ENCODE measurements around the gene HOXB2.

The HOXB2 gene

GRCh38 chr17:48579471-48579759 is 34.5 kb upstream of the HOXB2 start:
- no peak overlapping the region for H3K4me3 ChIP-seq (ENCODE audit: low read depth, low read length)

DNA sequence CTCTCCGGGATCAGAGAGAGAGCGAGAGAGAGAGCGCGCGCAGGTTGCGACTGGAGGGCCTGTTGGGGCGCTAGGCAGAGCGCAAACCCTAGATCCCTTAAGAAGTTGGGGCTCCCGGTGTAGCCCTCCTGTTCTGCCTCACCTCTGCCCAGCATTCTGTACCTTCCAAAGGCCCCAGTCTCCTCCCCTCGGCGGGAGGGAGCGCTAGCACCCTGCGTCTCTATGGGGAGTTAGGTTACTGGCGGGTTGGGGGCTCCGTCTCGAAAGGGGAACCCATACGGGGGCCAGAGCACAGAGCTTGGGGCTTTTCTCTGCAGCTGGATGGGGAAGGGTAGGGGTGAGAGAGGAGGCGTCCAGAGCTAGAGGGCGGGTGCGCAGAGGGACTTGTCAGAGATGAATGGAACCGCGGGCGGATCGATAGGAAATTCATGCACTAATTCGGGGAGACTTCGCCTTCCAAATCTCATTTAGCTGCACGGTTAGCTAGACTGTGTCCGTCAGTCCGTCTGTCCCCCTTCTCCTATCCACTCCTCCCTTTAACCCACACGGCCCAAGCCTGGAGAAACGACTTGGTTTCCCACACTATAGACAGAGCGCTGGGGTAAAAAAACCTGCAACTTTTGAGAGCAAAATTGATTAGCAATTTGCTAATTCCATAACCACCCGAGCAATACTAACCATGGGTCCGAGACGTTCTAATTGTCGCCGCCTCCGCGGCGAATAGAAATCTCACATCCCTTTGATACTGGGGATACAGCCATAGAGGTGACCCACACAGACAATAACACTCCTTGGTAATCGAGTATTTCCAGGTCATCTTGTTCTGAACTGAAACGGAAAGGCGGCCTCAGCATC is 33.9 kb upstream of the HOXB2 start:
- H3K4me3 ChIP-seq (ENCODE audit: low read depth, low read length), result no peak overlapping the region

DNA sequence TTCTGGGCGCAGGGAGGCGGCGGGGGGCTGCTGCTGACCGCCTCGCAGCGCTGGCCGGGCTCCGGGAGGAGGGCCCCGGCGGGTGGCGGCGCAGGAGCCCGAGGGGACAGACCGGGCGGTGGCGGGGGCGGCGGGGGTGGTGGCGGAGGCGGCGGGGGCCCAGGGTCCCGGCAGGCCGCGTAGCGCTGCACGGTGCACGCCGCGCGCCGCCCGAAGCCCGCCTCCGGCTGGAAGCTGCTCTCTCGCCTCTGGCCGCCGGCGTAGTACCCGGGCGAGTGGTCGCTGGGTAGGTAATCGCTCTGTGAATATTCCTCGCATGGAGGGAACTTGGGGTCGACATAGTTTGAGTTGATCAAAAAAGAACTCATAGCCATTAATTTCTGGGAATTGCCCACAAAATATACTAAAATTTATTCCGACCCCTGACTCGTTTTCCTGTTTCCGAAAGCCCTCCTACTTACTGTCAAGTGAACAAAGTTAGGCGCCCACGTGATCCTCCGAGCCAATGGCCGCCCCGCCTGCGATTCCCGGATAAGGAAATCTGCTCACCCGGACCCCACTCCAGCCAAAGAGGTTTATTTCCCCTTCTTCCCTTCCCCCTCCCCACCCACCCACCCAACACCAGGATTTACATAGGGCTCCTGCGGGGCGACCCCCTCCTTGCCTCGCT is 33.2 kb upstream of the HOXB2 start, which contains the start of gene HOXB4:
Gene HOXB4 (minus strand): TSS at position 405 of the 670 bp plus-strand sequence. CDS start 31 bp downstream, at position 374.
- no peak within 1 kb of the TSS for H3K4me3 ChIP-seq (ENCODE audit: low read depth, low read length)

DNA sequence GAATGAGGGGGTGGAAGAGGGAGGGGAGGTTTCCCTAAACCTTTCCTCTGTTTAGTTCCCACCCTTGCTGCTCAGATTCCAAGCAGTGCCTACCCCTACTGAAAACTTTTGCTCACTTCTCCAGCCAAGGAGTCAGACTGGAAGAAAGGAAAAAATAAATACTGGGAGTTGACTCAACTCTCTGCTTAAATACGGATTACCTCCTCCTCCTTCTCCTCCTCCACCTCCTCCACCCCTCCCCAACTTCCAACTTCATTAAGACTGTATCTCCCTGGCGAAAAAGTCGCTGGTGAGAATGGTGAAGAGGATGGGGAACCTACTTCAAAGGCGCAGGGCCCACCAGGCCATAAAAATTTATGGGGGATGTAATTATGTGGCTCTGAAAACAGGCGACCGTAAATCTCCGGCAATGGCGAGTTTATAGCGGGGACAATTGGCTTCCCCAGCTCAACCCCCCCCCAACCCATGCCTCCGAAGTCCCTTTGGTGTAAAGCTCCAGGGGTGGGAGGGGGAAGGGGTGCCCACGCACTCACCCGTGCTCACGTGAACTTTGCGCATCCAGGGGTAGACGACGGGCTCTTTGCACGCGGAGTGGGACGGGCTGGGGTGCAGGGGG is 32.5 kb upstream of the HOXB2 start:
- H3K4me3 ChIP-seq (ENCODE audit: low read depth, low read length), result no peak overlapping the region

DNA sequence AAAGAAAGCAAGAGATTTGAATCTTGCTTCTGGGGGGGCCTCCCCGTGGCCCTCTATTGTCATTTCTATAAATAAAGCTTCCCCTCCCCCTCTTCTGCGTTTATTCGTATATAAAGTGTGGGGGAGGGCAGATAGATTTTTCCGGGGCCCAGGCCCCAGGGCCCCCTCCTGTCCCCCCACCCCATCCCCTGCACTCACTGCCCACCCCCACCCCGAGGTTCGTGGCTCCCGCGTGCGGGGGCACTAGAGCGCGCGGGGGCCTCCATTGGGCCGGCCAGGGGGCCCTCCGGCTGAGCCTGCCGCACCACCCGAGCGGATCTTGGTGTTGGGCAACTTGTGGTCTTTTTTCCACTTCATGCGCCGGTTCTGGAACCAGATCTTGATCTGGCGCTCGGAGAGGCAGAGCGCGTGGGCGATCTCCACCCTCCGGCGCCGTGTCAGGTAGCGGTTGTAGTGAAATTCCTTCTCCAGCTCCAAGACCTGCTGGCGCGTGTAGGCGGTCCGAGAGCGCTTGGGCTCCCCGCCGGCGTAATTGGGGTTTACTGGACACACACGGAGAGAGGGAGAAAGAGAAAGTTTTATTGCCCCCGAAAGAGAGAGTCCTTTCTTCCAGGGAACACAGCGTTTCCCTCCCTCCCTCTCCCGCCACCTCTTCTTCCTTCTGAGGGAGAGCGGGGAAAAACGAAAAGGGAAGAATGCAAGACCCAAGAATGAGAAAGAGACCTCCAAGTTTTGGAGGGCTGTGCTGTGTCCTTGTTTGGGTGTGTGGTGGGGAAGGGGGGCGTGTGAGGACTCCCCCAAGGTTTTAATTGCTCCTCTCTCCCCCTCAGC is 31.8 kb upstream of the HOXB2 start:
- H3K4me3 ChIP-seq (ENCODE audit: low read depth, low read length), result no peak overlapping the region

GRCh38 chr17:48575673-48576478 is 31.0 kb upstream of the HOXB2 start:
- H3K4me3 ChIP-seq (ENCODE audit: low read depth, low read length), result no peak overlapping the region

DNA sequence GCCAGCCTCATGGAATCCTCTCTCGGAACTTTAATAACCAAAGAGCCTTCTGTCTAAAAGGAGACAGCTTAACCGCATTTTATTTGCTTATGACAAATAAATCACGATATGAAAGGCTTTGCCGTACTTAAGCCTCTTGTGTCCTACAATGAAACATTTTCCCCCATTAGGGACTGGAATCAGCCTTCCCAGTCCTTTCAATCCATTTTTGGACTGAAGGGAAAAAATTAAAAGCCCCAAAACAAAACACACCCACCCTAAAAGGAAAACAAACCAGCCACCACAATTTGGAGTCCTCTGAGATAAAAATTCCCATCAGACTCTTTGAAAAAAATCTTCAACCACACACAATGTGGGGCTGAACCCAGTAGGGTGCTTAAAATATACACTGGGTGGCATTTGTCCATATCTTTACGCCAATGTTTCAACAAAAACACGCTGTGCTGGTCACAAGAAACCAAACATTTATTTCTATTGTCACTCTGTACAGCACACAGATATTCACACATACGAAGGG is 30.2 kb upstream of the HOXB2 start:
- H3K4me3 ChIP-seq (ENCODE audit: low read depth, low read length), result no peak overlapping the region

- H3K4me3 ChIP-seq (ENCODE audit: low read depth, low read length), result no peak overlapping the region
These were observed 29.7 kb upstream of the HOXB2 start for GRCh38 chr17:48574505-48575065.

GRCh38 chr17:48571826-48572417 is 27.0 kb upstream of the HOXB2 start:
- no peak overlapping the region for H3K4me3 ChIP-seq (ENCODE audit: low read depth, low read length)

DNA sequence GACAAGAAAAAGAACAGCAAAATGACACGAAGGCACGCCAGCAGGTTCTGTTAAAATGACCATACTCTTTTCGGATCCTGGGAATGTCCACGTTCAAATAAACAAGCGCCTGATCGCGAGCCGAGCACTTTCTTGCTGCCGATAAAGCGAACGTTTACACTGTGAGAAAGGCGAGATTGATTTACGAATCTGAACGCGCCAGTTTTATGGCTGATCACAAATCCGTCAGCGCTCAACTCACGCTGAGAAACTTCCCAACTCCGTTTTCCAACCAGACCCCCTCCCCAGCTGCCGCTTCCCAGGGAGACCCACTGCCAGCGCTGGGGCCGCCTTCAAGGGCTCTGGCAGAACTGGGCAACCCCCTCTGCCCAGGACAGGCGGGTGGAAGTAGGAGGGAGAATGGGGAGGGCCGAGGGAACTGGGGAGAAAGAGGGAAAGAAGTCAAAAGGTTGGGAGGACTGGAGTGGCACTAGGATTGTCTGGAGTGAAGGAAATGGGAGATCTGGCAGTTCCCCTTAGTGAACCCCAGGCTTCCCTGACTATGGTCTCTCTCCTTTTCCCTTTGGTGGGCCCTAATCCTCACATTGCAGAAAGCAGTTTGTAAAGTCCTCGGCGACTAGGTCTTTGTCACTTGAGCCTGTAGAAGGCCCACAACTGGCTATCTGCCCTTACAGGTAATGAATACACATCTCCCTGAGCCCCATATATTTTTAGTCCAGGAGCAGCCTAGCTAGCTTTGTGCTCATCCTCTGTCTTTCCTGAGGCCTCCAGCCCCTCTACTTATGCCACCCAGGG is 26.3 kb upstream of the HOXB2 start:
- no peak overlapping the region for H3K4me3 ChIP-seq (ENCODE audit: low read depth, low read length)

DNA sequence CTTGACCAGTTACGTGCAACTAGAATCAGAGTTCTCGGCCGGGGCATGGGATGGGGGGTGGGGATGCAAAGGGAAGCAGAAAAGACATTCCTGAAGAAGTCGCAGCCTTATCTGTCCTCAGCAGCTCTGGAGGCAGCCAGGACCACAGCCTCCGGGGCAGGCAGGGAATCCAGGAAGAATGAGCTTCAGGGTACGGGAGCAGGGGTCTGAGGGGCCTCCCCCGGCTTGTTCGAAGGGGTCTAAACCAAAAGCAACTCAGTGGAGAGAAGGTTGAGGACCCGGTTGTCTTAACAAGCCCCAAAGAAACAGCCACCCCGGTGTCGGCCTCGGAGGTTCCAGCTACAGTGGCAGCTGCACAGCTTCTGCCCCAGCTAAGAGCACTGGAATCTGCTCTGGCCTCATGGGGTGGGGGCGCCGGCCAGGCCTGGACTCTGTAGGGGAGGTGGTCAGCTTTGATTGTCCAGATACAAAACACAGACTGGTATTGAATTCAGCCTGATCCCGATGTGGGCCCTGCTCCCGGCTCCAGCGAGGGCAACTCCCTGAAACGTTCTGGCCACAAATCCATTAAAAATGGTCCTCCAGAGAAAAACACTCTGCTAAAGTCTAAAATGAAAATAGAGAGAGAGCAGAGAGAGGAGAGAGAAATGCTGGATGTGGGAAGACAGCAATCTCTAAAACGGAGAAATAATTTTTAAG is 25.6 kb upstream of the HOXB2 start:
- no peak overlapping the region for H3K4me3 ChIP-seq (ENCODE audit: low read depth, low read length)

DNA sequence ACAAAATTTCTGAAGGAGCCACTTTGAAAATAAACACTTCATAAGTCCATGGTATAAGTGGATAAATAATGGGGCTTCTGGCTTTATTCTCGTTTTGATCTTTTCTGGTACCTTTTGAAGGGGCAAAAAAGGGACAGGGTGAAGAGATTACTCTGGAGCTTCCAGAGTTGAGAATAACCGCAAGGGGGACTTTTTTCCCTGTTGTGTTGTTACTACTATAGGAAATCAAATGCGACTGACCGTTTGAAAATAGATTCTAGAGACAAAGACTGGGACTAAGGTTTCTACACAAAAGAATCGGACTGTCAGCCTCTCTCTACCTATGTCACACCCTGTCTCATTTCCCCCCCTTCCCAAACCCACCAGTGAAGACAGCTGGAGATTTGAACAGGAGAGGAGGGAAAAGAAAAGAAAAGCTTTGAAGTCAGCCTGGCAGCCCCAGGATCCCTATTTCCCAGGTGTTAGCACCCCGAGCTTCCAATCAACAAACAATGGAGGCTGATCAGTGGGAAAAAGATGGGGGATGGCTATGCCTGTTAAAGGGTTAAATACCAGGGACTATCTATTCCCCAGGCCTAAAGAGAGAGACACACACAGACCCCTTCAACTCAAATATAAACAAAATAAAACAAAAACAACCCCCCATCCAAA is 24.9 kb upstream of the HOXB2 start:
- no peak overlapping the region for H3K4me3 ChIP-seq (ENCODE audit: low read depth, low read length)

GRCh38 chr17:48569240-48569582 is 24.3 kb upstream of the HOXB2 start:
- H3K4me3 ChIP-seq (ENCODE audit: low read depth, low read length), result no peak overlapping the region

DNA sequence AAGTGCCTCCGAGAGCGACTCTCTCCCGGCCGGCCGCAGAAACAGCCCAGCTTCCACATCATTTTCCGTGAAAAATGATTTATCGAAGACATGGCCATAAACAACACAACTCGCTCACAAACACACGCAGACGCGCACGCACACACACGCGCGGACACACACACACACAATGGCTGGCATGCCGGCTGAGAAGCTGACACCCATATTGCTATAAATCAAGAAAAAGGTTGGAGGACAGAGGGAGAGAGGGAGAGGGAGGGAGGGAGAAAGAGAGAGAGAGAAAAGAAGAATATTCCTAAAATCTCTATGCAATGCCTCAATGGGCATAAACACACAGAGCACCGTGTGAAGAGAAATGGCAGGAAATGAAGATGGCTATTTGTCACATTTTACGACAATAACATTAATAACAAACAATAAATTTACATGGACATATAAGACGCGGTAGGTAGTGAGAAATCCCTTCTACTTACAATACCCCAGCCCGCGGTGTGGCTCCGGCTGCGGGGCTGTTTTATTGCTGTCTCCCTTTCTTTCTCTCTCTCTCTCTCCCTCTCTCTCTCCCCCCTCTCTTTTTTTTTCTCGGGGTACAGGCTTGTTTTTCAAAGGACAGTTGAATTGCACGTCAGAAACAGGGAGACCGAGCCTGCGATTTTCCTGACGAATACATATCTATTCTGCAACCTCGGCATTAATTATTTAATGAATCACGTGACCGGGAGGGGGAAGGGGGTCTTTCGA is 23.8 kb upstream of the HOXB2 start:
- no peak overlapping the region for H3K4me3 ChIP-seq (ENCODE audit: low read depth, low read length)

DNA sequence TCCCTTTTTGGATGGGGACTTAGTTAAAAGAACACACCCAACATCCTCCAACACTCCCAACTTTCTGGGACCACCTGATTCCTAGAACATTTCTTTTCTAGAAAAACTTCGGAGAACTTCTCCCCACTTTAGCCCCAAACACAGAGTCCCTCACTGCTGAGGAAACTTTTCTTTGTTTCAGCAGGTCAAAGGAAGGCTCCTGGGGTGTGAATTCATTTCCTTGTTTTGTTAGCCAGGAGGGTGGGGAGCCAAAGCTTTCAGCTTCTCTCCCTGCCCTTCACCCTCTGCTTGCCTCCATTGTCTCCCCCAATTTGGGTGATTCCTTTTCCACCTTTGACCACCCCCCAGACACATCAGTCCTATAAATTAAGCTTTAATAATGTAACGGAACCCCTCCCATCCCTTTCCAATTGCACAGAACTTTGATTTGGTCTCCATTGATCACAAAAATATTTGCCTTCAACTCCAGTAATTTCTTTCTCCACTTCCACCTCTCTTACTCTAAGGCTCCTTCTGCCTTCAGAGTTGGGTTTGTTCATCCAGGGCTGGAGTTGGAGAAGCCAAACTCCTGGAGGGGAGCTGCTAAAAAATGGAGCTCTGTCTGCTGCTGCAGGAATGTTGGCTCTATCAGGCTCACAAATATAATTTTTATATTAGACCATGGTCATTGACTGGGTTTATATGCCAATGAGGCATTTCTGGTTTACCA is 22.9 kb upstream of the HOXB2 start:
- no peak overlapping the region for H3K4me3 ChIP-seq (ENCODE audit: low read depth, low read length)

DNA sequence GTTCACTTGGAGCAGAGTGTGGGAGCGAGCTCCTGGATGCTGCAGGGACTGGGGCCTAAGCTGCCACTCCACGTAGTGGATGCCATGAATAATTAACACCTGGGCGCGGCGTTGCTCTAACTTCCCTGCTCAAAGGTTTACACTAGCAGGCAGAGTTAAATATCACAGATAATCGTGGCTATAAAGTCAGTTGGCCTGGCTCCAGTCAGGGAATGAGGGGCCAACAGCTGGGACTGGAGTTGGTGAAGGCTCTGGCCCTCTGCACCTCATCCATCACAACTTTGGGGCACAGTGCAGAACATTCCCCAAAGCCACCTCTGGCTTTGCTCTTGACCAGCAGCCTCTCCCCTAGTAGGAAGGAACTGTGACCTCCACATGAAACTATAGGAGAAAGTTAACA is 22.3 kb upstream of the HOXB2 start:
- no peak overlapping the region for H3K4me3 ChIP-seq (ENCODE audit: low read depth, low read length)

Measured in iPS-11a (cell line).